Sigmoid colon (tissue), 7 donors: ENCODE measurements around the gene HABP4. TPM values are rescaled to one million over a fixed set of nuclear protein-coding genes. Genes with fewer than 3 reads are reported as not detected.

Experiments
- DNase-seq: peaks from one replicate; pipeline ENCODE4 v3.0.0-alpha.2; 2019
- H3K27ac ChIP-seq, 4 donors: fragments of 200-600 bp; sonication (generic); one replicate each; pipeline ENCODE4 v1.5.1; 2016 to 2019; ENCODE audit warnings: mild to moderate bottlenecking in 1 of 4
- H3K27me3 ChIP-seq, 3 donors: fragments of 200-600 bp; sonication (generic); one replicate each; pipeline ENCODE4 v1.5.1; 2019; ENCODE audit warnings: mild to moderate bottlenecking in 1 of 3
- H3K36me3 ChIP-seq, 4 donors: fragments of 200-600 bp; sonication (generic); one replicate each; pipeline ENCODE4 v1.5.1; 2016 to 2019
- H3K4me1 ChIP-seq, 4 donors: fragments of 200-600 bp; sonication (generic); one replicate each; pipeline ENCODE4 v1.5.1; 2017 to 2019
- H3K4me3 ChIP-seq, 4 donors: fragments of 200-600 bp; sonication (generic); one replicate each; pipeline ENCODE4 v1.5.1; 2017 to 2019; ENCODE audit warnings: mild to moderate bottlenecking in 2 of 4, moderate library complexity in 1 of 4
- H3K9me3 ChIP-seq, 4 donors: fragments of 200-600 bp in 3 of 4; sonication (generic) in 3 of 4; one replicate each; pipeline versions ENCODE4 v1.5.1 to v1.6.1; 2013 to 2019
- EP300 ChIP-seq, 4 donors: sonication (generic); formaldehyde crosslinking; IDR thresholded peaks; one replicate each; pipeline ENCODE4 v1.6.1; 2017; ENCODE audit warnings: antibody characterized with exemption in 4 of 4
- POLR2A ChIP-seq, 2 donors: fragments of 450-650 bp; IDR thresholded peaks; one replicate each; pipeline ENCODE4 v1.6.1; 2016; ENCODE audit warnings: antibody characterized with exemption in 2 of 2, mild to moderate bottlenecking in 2 of 2, moderate library complexity in 2 of 2
- POLR2AphosphoS5 ChIP-seq, 4 donors: sonication (generic); formaldehyde crosslinking; IDR thresholded peaks; one replicate each; pipeline ENCODE4 v1.6.1; 2017; ENCODE audit warnings: antibody characterized with exemption in 4 of 4
- WGBS, 2 donors: extraction: QIAGEN DNeasy Blood & Tissue Kit; methylation state at CpG; one replicate each; pipeline ENCODE4 v1.1.7; 2013; 5-methylcytosine and 5-hydroxymethylcytosine counted together
- intact Hi-C: fragments of 100-400 bp; cut with DNase I; formaldehyde crosslinking; loops from one replicate; pipeline ENCODE4 v1.15.1; 2023
- polyA plus RNA-seq, 3 donors: library from polyadenylated mRNA; stranded (reverse); fragments of 200-250 nt; gene quantifications; one replicate each; pipeline ENCODE4 v1.2.3, GENCODE V29; 2013
- total RNA-seq, 4 donors: library from RNA; depleted of rRNA; stranded (reverse); fragments of >200 nt; gene quantifications; one replicate each; pipeline ENCODE4 v1.1.0, GENCODE V29; 2016
- TF ChIP-seq, protein P1 (sequence below), 4 experiments: fragments of 450-650 bp in 3 of 4; fragments of 200-600 bp in 1 of 4; IDR thresholded peaks; one replicate each; pipeline ENCODE4 v1.5.1; 2016 to 2019; ENCODE audit warnings: antibody characterized with exemption in 4 of 4, mild to moderate bottlenecking in 3 of 4, moderate library complexity in 2 of 4
- donor health status: healthy with polysubstance abuse.
- donor health status: Bipolar disorder and iron deficiency.
- donor health status: healthy.

HABP4 gene
- total and polyA plus RNA-seq, 7 donors, result 2.5 to 23.5 (median 12.5) TPM

DNA sequence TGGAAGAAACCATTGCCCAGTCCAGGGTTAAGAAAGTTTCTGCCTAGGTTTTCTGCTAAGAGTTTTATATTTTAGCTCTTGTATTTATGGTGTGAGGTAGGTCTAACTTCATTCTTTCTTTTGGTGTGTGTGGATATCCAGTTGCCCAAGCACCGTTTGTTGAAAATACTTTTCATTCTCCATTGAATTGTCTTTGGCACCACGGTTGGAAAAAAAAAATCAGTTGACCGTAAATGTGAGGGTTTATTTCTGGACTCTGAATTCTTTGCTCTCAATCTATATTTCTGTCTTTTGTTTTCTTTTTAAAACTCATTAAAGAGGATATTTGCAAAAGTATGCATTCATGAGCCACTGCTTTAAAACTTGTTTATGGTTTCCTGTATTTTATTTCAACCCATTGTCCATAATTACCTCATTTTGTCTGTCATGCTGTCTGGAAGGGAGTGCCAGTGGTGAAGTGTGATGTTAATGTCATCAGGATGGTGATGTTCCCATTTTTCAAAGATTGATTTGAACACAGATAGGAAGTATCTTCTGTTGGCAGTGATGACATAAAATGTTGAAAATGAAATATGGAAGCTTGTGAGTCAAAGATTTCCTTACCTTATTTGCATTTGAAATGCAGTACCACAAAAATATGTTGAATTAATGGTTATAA is 33.9 kb downstream of the HABP4 start:
- H3K9me3 ChIP-seq, result no peaks in the 10 kb centered on the region
- no peaks in the 10 kb centered on the region for H3K27me3 ChIP-seq
- TF ChIP-seq EP300 (IDR thresholded peaks at IDR 0.05), result no peak
- no peak for TF ChIP-seq POLR2A (IDR thresholded peaks at IDR 0.05)
- no peak for TF ChIP-seq POLR2AphosphoS5 (IDR thresholded peaks at IDR 0.05)
- TF ChIP-seq, protein P1, sequence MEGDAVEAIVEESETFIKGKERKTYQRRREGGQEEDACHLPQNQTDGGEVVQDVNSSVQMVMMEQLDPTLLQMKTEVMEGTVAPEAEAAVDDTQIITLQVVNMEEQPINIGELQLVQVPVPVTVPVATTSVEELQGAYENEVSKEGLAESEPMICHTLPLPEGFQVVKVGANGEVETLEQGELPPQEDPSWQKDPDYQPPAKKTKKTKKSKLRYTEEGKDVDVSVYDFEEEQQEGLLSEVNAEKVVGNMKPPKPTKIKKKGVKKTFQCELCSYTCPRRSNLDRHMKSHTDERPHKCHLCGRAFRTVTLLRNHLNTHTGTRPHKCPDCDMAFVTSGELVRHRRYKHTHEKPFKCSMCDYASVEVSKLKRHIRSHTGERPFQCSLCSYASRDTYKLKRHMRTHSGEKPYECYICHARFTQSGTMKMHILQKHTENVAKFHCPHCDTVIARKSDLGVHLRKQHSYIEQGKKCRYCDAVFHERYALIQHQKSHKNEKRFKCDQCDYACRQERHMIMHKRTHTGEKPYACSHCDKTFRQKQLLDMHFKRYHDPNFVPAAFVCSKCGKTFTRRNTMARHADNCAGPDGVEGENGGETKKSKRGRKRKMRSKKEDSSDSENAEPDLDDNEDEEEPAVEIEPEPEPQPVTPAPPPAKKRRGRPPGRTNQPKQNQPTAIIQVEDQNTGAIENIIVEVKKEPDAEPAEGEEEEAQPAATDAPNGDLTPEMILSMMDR (IDR thresholded peaks at IDR 0.05), result no peak
- H3K36me3 ChIP-seq, result peaks cover 0 to 21% (median 6%) of the 10 kb centered on the region in 4 donors
- no peak overlapping the region for H3K4me3 ChIP-seq
- peaks cover 0 to 36% (median 26%) of the 10 kb centered on the region in 4 donors for H3K4me1 ChIP-seq
- H3K27ac ChIP-seq, result peak overlapping the region in 1 of 4 donors; percentile 82
- intact Hi-C loops, result no loop called here
- no peak for DNase-seq
- WGBS, 2 donors, result 57 to 61% methylated on average over 3 of the region's 3 CpGs

DNA sequence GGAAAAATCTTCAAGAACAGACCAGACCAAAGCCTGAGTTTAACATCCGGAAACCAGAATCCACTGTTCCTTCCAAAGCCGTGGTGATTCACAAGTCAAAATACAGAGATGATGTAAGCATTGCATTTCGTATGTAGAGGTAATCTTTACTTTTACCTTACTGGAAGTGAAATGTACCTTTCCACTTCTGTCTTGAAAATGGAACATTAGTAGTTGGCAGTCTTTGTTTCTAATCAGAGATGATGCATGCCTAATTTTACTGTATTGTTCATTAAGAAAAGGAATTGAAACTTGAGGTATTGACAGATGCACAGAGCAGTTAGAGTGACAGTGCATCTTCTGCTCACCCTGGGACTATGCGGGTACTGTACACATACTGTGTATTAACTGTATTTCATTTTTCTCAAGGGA is 34.6 kb downstream of the HABP4 start:
- intact Hi-C loops, result no loop called here
- WGBS, 2 donors, result 82 to 93% methylated on average over 4 of the region's 4 CpGs
- DNase-seq, result no peak
- TF ChIP-seq POLR2A (IDR thresholded peaks at IDR 0.05) (no peak), POLR2AphosphoS5 (IDR thresholded peaks at IDR 0.05) (no peak), EP300 (IDR thresholded peaks at IDR 0.05) (no peak)
- TF ChIP-seq, protein P1 (IDR thresholded peaks at IDR 0.05), result no peak
- H3K9me3 ChIP-seq, result no peaks in the 10 kb centered on the region
- H3K27me3 ChIP-seq, result no peaks in the 10 kb centered on the region
- H3K36me3 ChIP-seq, result peaks cover 3 to 28% (median 11%) of the 10 kb centered on the region in 4 donors
- peak overlapping the region in 1 of 4 donors; percentile 82 for H3K27ac ChIP-seq
- no peak overlapping the region for H3K4me3 ChIP-seq
- peaks cover 0 to 36% (median 26%) of the 10 kb centered on the region in 4 donors for H3K4me1 ChIP-seq

DNA sequence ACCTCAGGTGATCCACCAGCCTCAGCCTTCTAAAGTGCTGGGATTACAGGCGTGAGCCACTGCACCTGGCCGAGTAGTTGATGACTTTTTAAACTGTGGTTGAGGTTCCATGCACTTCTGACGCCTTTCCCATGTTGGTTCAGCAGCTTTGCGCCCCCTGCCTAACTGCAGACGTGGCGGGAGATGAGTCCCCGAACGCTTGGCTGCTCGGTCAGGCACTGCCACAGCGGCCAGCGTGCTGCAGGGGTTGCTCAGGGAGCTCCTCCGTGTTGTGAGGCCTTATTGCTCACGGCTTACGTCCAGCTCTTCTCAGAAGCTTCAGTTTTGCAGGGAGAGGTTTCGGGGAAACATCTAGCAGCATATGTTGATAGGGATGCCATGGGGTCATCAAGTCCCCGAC is 35.3 kb downstream of the HABP4 start:
- H3K27ac ChIP-seq, result peak overlapping the region in 3 of 4 donors; percentile 55 to 82 (median 65)
- WGBS, 2 donors, result 96 to 98% methylated on average over 16 of the region's 16 CpGs
- intact Hi-C loops, result no loop called here
- no peak for DNase-seq
- no peaks in the 10 kb centered on the region for H3K9me3 ChIP-seq
- H3K27me3 ChIP-seq, result no peaks in the 10 kb centered on the region
- peaks cover 0 to 36% (median 26%) of the 10 kb centered on the region in 4 donors for H3K4me1 ChIP-seq
- peaks cover 3 to 35% (median 14%) of the 10 kb centered on the region in 4 donors for H3K36me3 ChIP-seq
- H3K4me3 ChIP-seq, result no peak overlapping the region
- TF ChIP-seq POLR2A (IDR thresholded peaks at IDR 0.05), result no peak
- TF ChIP-seq, protein P1 (IDR thresholded peaks at IDR 0.05), result no peak
- no peak for TF ChIP-seq POLR2AphosphoS5 (IDR thresholded peaks at IDR 0.05)
- TF ChIP-seq EP300 (IDR thresholded peaks at IDR 0.05), result no peak

DNA sequence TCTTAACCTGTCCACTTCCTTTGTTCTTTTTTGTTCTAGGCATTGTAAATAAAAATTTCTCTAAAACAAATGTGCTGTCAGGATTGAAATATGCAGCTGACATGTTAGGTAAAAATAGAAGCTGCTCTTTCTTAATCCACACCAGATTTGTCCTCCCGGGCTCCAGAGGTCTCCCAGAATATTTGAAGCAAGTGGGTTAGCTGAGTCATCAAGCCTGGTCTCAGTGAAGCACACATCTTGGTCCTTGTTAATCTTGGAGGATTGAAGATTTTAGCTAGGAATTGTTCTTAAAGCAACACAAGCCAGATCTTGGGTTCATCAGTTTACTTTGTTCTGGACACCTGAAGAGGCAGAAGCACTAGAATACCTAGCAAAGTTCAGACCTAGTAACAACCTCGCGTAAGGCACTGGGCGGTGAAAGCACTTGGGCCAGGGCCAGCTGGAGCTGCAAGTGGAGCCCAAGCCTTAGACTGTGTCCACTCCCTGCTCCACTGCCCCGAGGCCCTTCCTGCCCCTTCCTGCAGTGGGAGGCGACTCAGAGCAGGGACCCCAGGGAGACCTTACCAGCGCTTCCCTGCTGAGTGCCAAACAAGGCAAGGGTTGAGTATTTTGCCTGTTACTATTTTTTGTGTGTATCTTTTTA is 36.5 kb downstream of the HABP4 start:
- Histone ChIP-seq H3K4me3 (no peak overlapping the region), H3K27me3 (no peaks in the 10 kb centered on the region), H3K4me1 (peaks cover 0 to 36% (median 26%) of the 10 kb centered on the region in 4 donors), H3K27ac (peak overlapping the region; percentile 55 to 82 (median 64)), H3K9me3 (no peaks in the 10 kb centered on the region), H3K36me3 (peaks cover 3 to 48% (median 19%) of the 10 kb centered on the region in 4 donors)
- WGBS, 2 donors, result 72 to 75% methylated on average over 7 of the region's 7 CpGs
- intact Hi-C loops, result no loop called here
- DNase-seq, result peak; percentile 83
- TF ChIP-seq POLR2A (IDR thresholded peaks at IDR 0.05) (no peak), POLR2AphosphoS5 (IDR thresholded peaks at IDR 0.05) (peak in 3 of 4 donors; percentile 3 to 27 (median 20)), EP300 (IDR thresholded peaks at IDR 0.05) (no peak)

DNA sequence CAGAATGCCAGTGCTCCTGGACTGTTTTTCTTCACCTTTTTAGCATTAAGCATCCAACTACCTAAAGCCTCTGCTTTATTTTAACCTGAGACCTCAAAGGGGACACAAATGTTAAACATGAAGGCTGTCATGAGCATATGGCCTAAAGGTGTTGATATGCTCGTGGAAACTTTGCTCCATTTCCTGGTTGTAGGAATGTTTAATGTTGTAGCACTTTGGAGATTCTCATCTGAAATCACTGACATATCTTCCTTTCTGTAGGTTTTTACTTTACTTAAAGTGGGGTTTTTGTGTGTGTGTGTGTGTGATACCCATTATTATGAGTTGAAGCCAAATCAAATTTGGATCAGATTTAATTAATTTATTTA is 37.0 kb downstream of the HABP4 start:
- H3K4me1 ChIP-seq, result peaks cover 0 to 36% (median 26%) of the 10 kb centered on the region in 4 donors
- peaks cover 3 to 53% (median 19%) of the 10 kb centered on the region in 4 donors for H3K36me3 ChIP-seq
- H3K4me3 ChIP-seq, result no peak overlapping the region
- DNase-seq, result no peak
- TF ChIP-seq EP300 (IDR thresholded peaks at IDR 0.05) (no peak), POLR2A (IDR thresholded peaks at IDR 0.05) (no peak), POLR2AphosphoS5 (IDR thresholded peaks at IDR 0.05) (no peak)
- TF ChIP-seq, protein P1 (IDR thresholded peaks at IDR 0.05), result no peak
- H3K27ac ChIP-seq, result peak overlapping the region; percentile 55 to 82 (median 64)
- H3K27me3 ChIP-seq, result no peaks in the 10 kb centered on the region
- no peaks in the 10 kb centered on the region for H3K9me3 ChIP-seq
- WGBS, 2 donors, result 40 to 82% methylated on average over 1 of the region's 1 CpG
- intact Hi-C loops, result no loop called here
